Measurements from ENCODE around the gene BBS9. TPM values are rescaled to one million over a fixed set of nuclear protein-coding genes. Genes with fewer than 3 reads are reported as not detected.

Gene BBS9
- total and polyA plus RNA-seq, 5 donors = 4.5 to 18.1 (median 13.6) TPM

- no peaks in the 10 kb centered on the region for H3K27me3 ChIP-seq (ENCODE audit: control insufficient read depth, insufficient read depth)
- intact Hi-C loops (cut with DNase I) = no loop called here
- no peaks in the 10 kb centered on the region for H3K9me3 ChIP-seq (ENCODE audit: control insufficient read depth, low read length)
- DNase-seq (no peak), ATAC-seq (no peak)
- H3K4me3 ChIP-seq (ENCODE audit: low read length) = no peak overlapping the region
- H3K4me1 ChIP-seq (ENCODE audit: control insufficient read depth, insufficient read depth, low read length) = no peaks in the 10 kb centered on the region
- 87% methylated on average over 4 of the region's 4 CpGs for WGBS
- no peak overlapping the region for H3K27ac ChIP-seq (ENCODE audit: low read length)
Observed at GRCh38 chr7:33325754-33326484, 196.6 kb downstream of the BBS9 start.

GRCh38 chr7:33326485-33326848, 197.1 kb downstream of the BBS9 start:
- DNase-seq (no peak), ATAC-seq (no peak)
- intact Hi-C loops (cut with DNase I) = no loop called here
- H3K27me3 ChIP-seq (ENCODE audit: control insufficient read depth, insufficient read depth) = no peaks in the 10 kb centered on the region
- no peaks in the 10 kb centered on the region for H3K4me1 ChIP-seq (ENCODE audit: control insufficient read depth, insufficient read depth, low read length)
- H3K9me3 ChIP-seq (ENCODE audit: control insufficient read depth, low read length) = no peaks in the 10 kb centered on the region
- H3K27ac ChIP-seq (ENCODE audit: low read length) = no peak overlapping the region
- 94% methylated on average over 3 of the region's 3 CpGs for WGBS
- no peak overlapping the region for H3K4me3 ChIP-seq (ENCODE audit: low read length)

DNA sequence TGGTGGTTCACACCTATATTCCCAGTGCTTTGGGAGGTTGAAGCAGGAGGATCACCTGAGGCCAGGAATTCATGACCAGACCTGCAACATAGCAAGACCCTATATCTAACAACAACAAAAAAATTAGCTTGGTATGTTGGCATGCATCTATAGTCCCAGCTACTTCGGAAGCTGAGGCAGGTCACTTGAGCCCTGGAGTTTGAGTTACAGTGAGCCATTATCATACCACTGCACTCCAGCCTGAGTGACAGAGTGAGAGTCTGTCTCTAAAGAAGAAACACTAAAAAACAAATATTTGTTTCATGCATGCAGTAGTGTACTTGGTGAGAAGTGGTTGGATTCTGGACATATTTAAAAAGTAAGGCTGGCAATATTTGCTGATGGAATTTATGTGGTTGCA, 198.1 kb downstream of the BBS9 start:
- intact Hi-C loops (cut with DNase I) = no loop called here
- no peaks in the 10 kb centered on the region for H3K9me3 ChIP-seq (ENCODE audit: control insufficient read depth, low read length)
- H3K4me3 ChIP-seq (ENCODE audit: low read length) = no peak overlapping the region
- no peaks in the 10 kb centered on the region for H3K27me3 ChIP-seq (ENCODE audit: control insufficient read depth, insufficient read depth)
- no peaks in the 10 kb centered on the region for H3K4me1 ChIP-seq (ENCODE audit: control insufficient read depth, insufficient read depth, low read length)
- ATAC-seq (no peak), DNase-seq (no peak)
- WGBS = 97% methylated on average over 1 of the region's 1 CpG
- no peak overlapping the region for H3K27ac ChIP-seq (ENCODE audit: low read length)

GRCh38 chr7:33334349-33334748, 205.0 kb downstream of the BBS9 start:
- no peak for ATAC-seq
- Histone ChIP-seq H3K27me3 (ENCODE audit: control insufficient read depth, insufficient read depth) (no peaks in the 10 kb centered on the region), H3K4me3 (ENCODE audit: low read length) (no peak overlapping the region), H3K27ac (ENCODE audit: low read length) (no peak overlapping the region), H3K4me1 (ENCODE audit: control insufficient read depth, insufficient read depth, low read length) (no peaks in the 10 kb centered on the region), H3K9me3 (ENCODE audit: control insufficient read depth, low read length) (no peaks in the 10 kb centered on the region)
- 86% methylated on average over 3 of the region's 3 CpGs for WGBS
- intact Hi-C loops (cut with DNase I) = no loop called here
- no peak for DNase-seq

- 92% methylated on average over 2 of the region's 2 CpGs for WGBS
- DNase-seq = no peak
- no peak overlapping the region for H3K4me3 ChIP-seq (ENCODE audit: low read length)
- no peak for ATAC-seq
- no peaks in the 10 kb centered on the region for H3K9me3 ChIP-seq (ENCODE audit: control insufficient read depth, low read length)
- no peaks in the 10 kb centered on the region for H3K4me1 ChIP-seq (ENCODE audit: control insufficient read depth, insufficient read depth, low read length)
- no peak overlapping the region for H3K27ac ChIP-seq (ENCODE audit: low read length)
- no peaks in the 10 kb centered on the region for H3K27me3 ChIP-seq (ENCODE audit: control insufficient read depth, insufficient read depth)
- intact Hi-C loops (cut with DNase I) = no loop called here
Observed at GRCh38 chr7:33336820-33337219, 207.5 kb downstream of the BBS9 start.

DNA sequence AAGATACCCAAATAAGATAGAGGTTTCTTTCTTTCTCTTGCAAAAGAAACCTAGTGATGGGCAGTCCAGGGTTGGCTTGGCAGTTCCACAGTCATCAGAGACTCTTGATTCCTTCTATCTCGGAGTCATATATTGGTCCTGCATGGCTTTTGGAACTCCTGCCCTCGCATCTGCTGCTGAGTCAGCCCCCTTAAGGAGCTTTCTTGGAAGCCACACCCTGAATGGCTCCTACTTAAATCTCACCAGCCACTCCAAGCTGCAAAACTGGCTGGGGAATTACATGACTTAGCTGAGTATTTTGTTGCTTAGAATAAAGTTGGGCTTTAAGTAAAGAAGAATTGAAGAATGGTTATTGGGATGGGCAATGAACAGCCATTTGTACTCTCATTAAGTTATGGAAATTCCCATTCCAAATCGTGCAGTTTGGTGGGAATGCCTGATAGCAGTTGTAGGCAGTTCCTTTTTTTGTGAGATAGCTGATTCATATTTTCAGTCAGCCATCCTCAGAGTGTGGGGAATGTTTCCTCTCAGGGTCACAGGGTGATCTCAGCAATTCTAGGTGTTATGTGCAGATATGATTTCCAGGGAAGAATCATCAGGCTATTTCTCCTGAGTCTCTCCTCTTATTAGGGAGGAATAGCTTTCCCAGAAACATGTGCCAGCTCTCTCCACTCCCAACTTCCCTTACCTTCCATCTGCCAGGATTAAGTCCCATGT, 209.9 kb downstream of the BBS9 start:
- Histone ChIP-seq H3K27me3 (ENCODE audit: control insufficient read depth, insufficient read depth) (no peaks in the 10 kb centered on the region), H3K27ac (ENCODE audit: low read length) (no peak overlapping the region), H3K4me3 (ENCODE audit: low read length) (no peak overlapping the region), H3K9me3 (ENCODE audit: control insufficient read depth, low read length) (no peaks in the 10 kb centered on the region), H3K4me1 (ENCODE audit: control insufficient read depth, insufficient read depth, low read length) (no peaks in the 10 kb centered on the region)
- intact Hi-C loops (cut with DNase I) = no loop called here
- DNase-seq (peak in 1 of 3 donors; percentile 16), ATAC-seq (no peak)
- WGBS = 68% methylated on average over 3 of the region's 3 CpGs

DNA sequence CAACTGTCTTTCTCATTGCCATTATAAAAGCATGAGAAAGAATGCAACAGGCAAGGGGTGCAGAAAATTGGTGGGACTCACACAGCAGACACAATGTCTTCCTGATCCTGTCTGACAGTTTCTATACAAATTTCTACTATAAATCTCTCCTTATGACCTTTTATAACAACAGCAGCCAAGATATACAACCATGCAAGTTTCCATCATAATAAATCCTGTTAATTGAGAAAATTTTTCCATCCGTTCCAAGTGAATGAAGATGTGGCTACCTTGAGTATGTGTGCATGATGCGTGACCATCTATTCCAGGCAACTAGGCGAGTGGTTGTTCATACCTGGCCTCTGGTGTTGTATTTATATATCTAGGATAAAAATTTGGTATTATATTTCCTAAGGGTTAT, 216.7 kb downstream of the BBS9 start:
- no peaks in the 10 kb centered on the region for H3K9me3 ChIP-seq (ENCODE audit: control insufficient read depth, low read length)
- 96% methylated on average over 3 of the region's 3 CpGs for WGBS
- no peak overlapping the region for H3K4me3 ChIP-seq (ENCODE audit: low read length)
- ATAC-seq = no peak
- H3K27ac ChIP-seq (ENCODE audit: low read length) = no peak overlapping the region
- intact Hi-C loops (cut with DNase I) = no loop called here
- H3K4me1 ChIP-seq (ENCODE audit: control insufficient read depth, insufficient read depth, low read length) = no peaks in the 10 kb centered on the region
- no peak for DNase-seq
- H3K27me3 ChIP-seq (ENCODE audit: control insufficient read depth, insufficient read depth) = no peaks in the 10 kb centered on the region

GRCh38 chr7:33350577-33350976, 221.2 kb downstream of the BBS9 start:
- Histone ChIP-seq H3K27me3 (ENCODE audit: control insufficient read depth, insufficient read depth) (no peaks in the 10 kb centered on the region), H3K27ac (ENCODE audit: low read length) (no peak overlapping the region), H3K4me3 (ENCODE audit: low read length) (no peak overlapping the region), H3K4me1 (ENCODE audit: control insufficient read depth, insufficient read depth, low read length) (no peaks in the 10 kb centered on the region), H3K9me3 (ENCODE audit: control insufficient read depth, low read length) (no peaks in the 10 kb centered on the region)
- DNase-seq = no peak
- intact Hi-C loops (cut with DNase I) = no loop called here
- ATAC-seq = no peak
- WGBS = 97% methylated on average over 7 of the region's 7 CpGs

DNA sequence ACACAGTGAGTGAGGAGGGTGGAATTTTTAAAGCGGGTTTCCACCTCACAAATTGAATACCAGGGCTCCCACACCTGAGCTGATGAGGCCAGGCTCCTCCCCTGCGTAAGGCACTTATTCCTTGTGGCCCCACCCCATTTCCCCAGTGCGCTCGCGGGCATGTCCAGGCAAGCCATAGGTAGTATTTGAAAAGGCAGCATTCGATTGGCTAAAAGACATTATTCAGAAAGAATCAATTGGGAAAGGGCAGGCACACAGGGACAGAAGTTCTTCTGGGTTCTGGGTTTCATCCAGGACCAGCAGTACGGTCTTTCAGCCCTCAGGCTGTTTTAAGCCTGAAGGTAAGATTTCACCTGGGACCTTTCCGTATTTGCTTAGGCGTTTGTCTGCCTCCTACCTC, 222.3 kb downstream of the BBS9 start:
- Histone ChIP-seq H3K4me1 (ENCODE audit: control insufficient read depth, insufficient read depth, low read length) (no peaks in the 10 kb centered on the region), H3K9me3 (ENCODE audit: control insufficient read depth, low read length) (no peaks in the 10 kb centered on the region), H3K27ac (ENCODE audit: low read length) (no peak overlapping the region), H3K27me3 (ENCODE audit: control insufficient read depth, insufficient read depth) (no peaks in the 10 kb centered on the region), H3K4me3 (ENCODE audit: low read length) (no peak overlapping the region)
- 96% methylated on average over 9 of the region's 9 CpGs for WGBS
- peak in 1 of 3 donors; percentile 43 for DNase-seq
- intact Hi-C loops (cut with DNase I) = no loop called here
- ATAC-seq = no peak

DNA sequence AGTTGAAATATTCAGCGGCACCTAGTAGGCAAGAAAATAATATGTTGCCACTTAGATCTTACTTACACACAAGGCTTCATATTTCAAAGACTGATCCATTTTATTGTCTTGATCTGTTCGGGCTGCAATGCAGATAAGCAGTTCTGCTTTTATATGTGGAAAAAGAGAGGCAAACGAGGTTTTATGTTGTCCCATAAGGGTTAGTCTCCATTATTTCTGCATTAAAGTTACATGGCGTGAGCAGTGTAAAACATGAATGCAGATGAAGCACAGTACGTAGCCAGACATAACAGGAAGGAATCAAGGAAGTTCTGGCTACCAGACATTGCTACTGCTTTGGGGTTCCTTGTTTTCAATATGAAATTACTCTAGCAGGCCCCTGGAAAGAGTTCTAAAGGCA, 224.8 kb downstream of the BBS9 start:
- Histone ChIP-seq H3K4me3 (ENCODE audit: low read length) (no peak overlapping the region), H3K4me1 (ENCODE audit: control insufficient read depth, insufficient read depth, low read length) (no peaks in the 10 kb centered on the region), H3K9me3 (ENCODE audit: control insufficient read depth, low read length) (no peaks in the 10 kb centered on the region), H3K27me3 (ENCODE audit: control insufficient read depth, insufficient read depth) (no peaks in the 10 kb centered on the region), H3K27ac (ENCODE audit: low read length) (no peak overlapping the region)
- 85% methylated on average over 5 of the region's 5 CpGs for WGBS
- ATAC-seq (no peak), DNase-seq (no peak)
- intact Hi-C loops (cut with DNase I) = no loop called here

- 99% methylated on average over 1 of the region's 1 CpG for WGBS
- intact Hi-C loops (cut with DNase I) = no loop called here
- no peak overlapping the region for H3K4me3 ChIP-seq (ENCODE audit: low read length)
- H3K9me3 ChIP-seq (ENCODE audit: control insufficient read depth, low read length) = no peaks in the 10 kb centered on the region
- H3K27me3 ChIP-seq (ENCODE audit: control insufficient read depth, insufficient read depth) = no peaks in the 10 kb centered on the region
- H3K4me1 ChIP-seq (ENCODE audit: control insufficient read depth, insufficient read depth, low read length) = no peaks in the 10 kb centered on the region
- DNase-seq (no peak), ATAC-seq (no peak)
- no peak overlapping the region for H3K27ac ChIP-seq (ENCODE audit: low read length)
Observed at GRCh38 chr7:33355386-33355785, 226.0 kb downstream of the BBS9 start.

All from right cardiac atrium (tissue), 5 donors.